Thyroid gland (tissue), 4 donors: ENCODE results near the gene TMEM208. TPM values are rescaled to one million over a fixed set of nuclear protein-coding genes. Genes with fewer than 3 reads are reported as not detected.

Experiments
- DNase-seq, 2 donors: peaks; one replicate each; pipeline ENCODE4 v3.0.0-alpha.2; 2019
- H3K27ac ChIP-seq, 3 donors: fragments of 200-600 bp; sonication (generic); 1 replicate in 2 of 3; 2 replicates in 1 of 3; pipeline ENCODE4 v1.5.1; 2016 to 2019; ENCODE audit warnings: mild to moderate bottlenecking in 1 of 3, moderate library complexity in 1 of 3
- H3K27me3 ChIP-seq: fragments of 200-600 bp; sonication (generic); one replicate; pipeline ENCODE4 v1.5.1; 2019
- H3K36me3 ChIP-seq, 2 donors: fragments of 200-600 bp; sonication (generic); one replicate each; pipeline ENCODE4 v1.5.1; 2016 to 2019
- H3K4me1 ChIP-seq, 2 donors: fragments of 200-600 bp; sonication (generic); one replicate each; pipeline ENCODE4 v1.5.1; 2017 to 2019
- H3K4me3 ChIP-seq, 3 donors: fragments of 200-600 bp; sonication (generic); replicated peaks in 1 of 3; 1 replicate in 2 of 3; 2 replicates in 1 of 3; pipeline ENCODE4 v1.5.1; 2016; ENCODE audit warnings: mild to moderate bottlenecking in 1 of 3
- H3K9me3 ChIP-seq: fragments of 200-600 bp; sonication (generic); one replicate; pipeline ENCODE4 v1.5.1; 2017
- CTCF ChIP-seq, 6 experiments: fragments of 200-600 bp in 3 of 6; fragments of 450-650 bp in 3 of 6; sonication (generic) in 3 of 6; IDR thresholded peaks; one replicate each; pipeline ENCODE4 v1.5.1; 2016 to 2019; ENCODE audit warnings: antibody characterized with exemption in 6 of 6, mild to moderate bottlenecking in 2 of 6, inconsistent platforms in 1 of 6, moderate library complexity in 1 of 6
- POLR2A ChIP-seq, 2 donors: fragments of 450-650 bp; IDR thresholded peaks; one replicate each; pipeline ENCODE4 v1.6.1; 2017; ENCODE audit warnings: antibody characterized with exemption in 2 of 2, mild to moderate bottlenecking in 2 of 2, moderate library complexity in 1 of 2
- WGBS, 2 donors: methylation state at CpG; one replicate each; pipeline ENCODE4 v1.1.5; 2017; 5-methylcytosine and 5-hydroxymethylcytosine counted together
- intact Hi-C: fragments of 100-400 bp; cut with DNase I; formaldehyde crosslinking; loops from one replicate; pipeline ENCODE4 v1.15.1; 2023
- total RNA-seq, 4 donors: library from RNA; depleted of rRNA; stranded (reverse); fragments of >200 nt; gene quantifications; one replicate each; pipeline ENCODE4 v1.2.3, GENCODE V29; 2016

TMEM208 gene
- total RNA-seq, 4 donors from 2014 or later, result 53.2 to 69.0 (median 58.3) TPM

- 67 to 72% methylated on average over 8 of the region's 8 CpGs for WGBS, 2 donors
- Histone ChIP-seq H3K9me3 (no peaks in the 10 kb centered on the region), H3K4me1 (peaks cover 0 to 2% of the 10 kb centered on the region in 2 donors), H3K36me3 (no peaks in the 10 kb centered on the region), H3K27me3 (no peaks in the 10 kb centered on the region), H3K4me3 (no peak overlapping the region), H3K27ac (no peak overlapping the region)
- TF ChIP-seq POLR2A (IDR thresholded peaks at IDR 0.05) (no peak), CTCF (IDR thresholded peaks at IDR 0.05) (no peak)
- intact Hi-C loops, result no loop called here
- DNase-seq, result no peak
Observed at GRCh38 chr16:67265834-67266233, 38.9 kb downstream of the TMEM208 start.

- H3K9me3 ChIP-seq, result no peaks in the 10 kb centered on the region
- TF ChIP-seq POLR2A (IDR thresholded peaks at IDR 0.05), result no peak
- TF ChIP-seq CTCF (IDR thresholded peaks at IDR 0.05), result no peak
- WGBS, 2 donors, result 38 to 57% methylated on average over 5 of the region's 5 CpGs
- no peaks in the 10 kb centered on the region for H3K36me3 ChIP-seq
- no peak overlapping the region for H3K4me3 ChIP-seq
- no peaks in the 10 kb centered on the region for H3K27me3 ChIP-seq
- intact Hi-C loops, result no loop called here
- no peak for DNase-seq
- no peak overlapping the region for H3K27ac ChIP-seq
- H3K4me1 ChIP-seq, result peaks cover 0 to 2% of the 10 kb centered on the region in 2 donors
Observed at GRCh38 chr16:67268136-67268579, 41.2 kb downstream of the TMEM208 start.

- H3K27ac ChIP-seq, result no peak overlapping the region
- no peak for DNase-seq
- no peak overlapping the region for H3K4me3 ChIP-seq
- TF ChIP-seq CTCF (IDR thresholded peaks at IDR 0.05) (no peak), POLR2A (IDR thresholded peaks at IDR 0.05) (no peak)
- no peaks in the 10 kb centered on the region for H3K9me3 ChIP-seq
- H3K27me3 ChIP-seq, result no peaks in the 10 kb centered on the region
- WGBS, 2 donors, result 56 to 61% methylated on average over 5 of the region's 5 CpGs
- peaks cover 0 to 2% of the 10 kb centered on the region in 2 donors for H3K4me1 ChIP-seq
- intact Hi-C loops, result no loop called here
- H3K36me3 ChIP-seq, result no peaks in the 10 kb centered on the region
Observed at GRCh38 chr16:67269766-67270165, 42.8 kb downstream of the TMEM208 start.

GRCh38 chr16:67270931-67271338 lies 44.0 kb downstream of the TMEM208 start:
- peaks cover 0 to 2% of the 10 kb centered on the region in 2 donors for H3K4me1 ChIP-seq
- DNase-seq, result no peak
- no peaks in the 10 kb centered on the region for H3K9me3 ChIP-seq
- no peaks in the 10 kb centered on the region for H3K27me3 ChIP-seq
- no peak overlapping the region for H3K27ac ChIP-seq
- H3K4me3 ChIP-seq, result no peak overlapping the region
- H3K36me3 ChIP-seq, result no peaks in the 10 kb centered on the region
- TF ChIP-seq CTCF (IDR thresholded peaks at IDR 0.05) (no peak), POLR2A (IDR thresholded peaks at IDR 0.05) (no peak)
- WGBS, 2 donors, result 88 to 90% methylated on average over 8 to 11 of the region's 11 CpGs
- intact Hi-C loops, result no loop called here

- intact Hi-C loops, result no loop called here
- 90 to 95% methylated on average over 3 to 4 of the region's 4 CpGs for WGBS, 2 donors
- H3K27me3 ChIP-seq, result no peaks in the 10 kb centered on the region
- H3K27ac ChIP-seq, result no peak overlapping the region
- H3K4me1 ChIP-seq, result peaks cover 0 to 2% of the 10 kb centered on the region in 2 donors
- no peak for TF ChIP-seq POLR2A (IDR thresholded peaks at IDR 0.05)
- H3K4me3 ChIP-seq, result no peak overlapping the region
- H3K9me3 ChIP-seq, result no peaks in the 10 kb centered on the region
- H3K36me3 ChIP-seq, result no peaks in the 10 kb centered on the region
- no peak for DNase-seq
Observed at GRCh38 chr16:67271446-67271845, 44.5 kb downstream of the TMEM208 start.

GRCh38 chr16:67275321-67275720 lies 48.4 kb downstream of the TMEM208 start:
- intact Hi-C loops, result no loop called here
- Histone ChIP-seq H3K36me3 (no peaks in the 10 kb centered on the region), H3K27ac (no peak overlapping the region), H3K9me3 (no peaks in the 10 kb centered on the region), H3K27me3 (no peaks in the 10 kb centered on the region), H3K4me1 (peaks cover 6 to 22% of the 10 kb centered on the region in 2 donors), H3K4me3 (no peak overlapping the region)
- no peak for TF ChIP-seq CTCF (IDR thresholded peaks at IDR 0.05)
- no peak for TF ChIP-seq POLR2A (IDR thresholded peaks at IDR 0.05)
- no peak for DNase-seq
- WGBS, 2 donors, result 91 to 94% methylated on average over 2 of the region's 2 CpGs
